IMR-90 (cell line): ENCODE results near the gene NOS3. TPM values are rescaled to one million over a fixed set of nuclear protein-coding genes. Genes with fewer than 3 reads are reported as not detected.

Source experiments
- ATAC-seq: fragments of 200-7000 bp; cut with Tn5 transposase; 2 replicates; pipeline ENCODE4 v1.9.1; 2020; ENCODE audit warnings: low read depth, mild to moderate bottlenecking, moderate library complexity
- BruUV-seq: library from RNA; stranded (reverse); fragments of 400-500 nt; replicated peaks from 2 replicates; lab custom pipeline; 2021; lab: Mats Ljungman, UMichigan
- CTCF ChIA-PET: fragments of 300-600 bp; formaldehyde crosslinking; extraction: SDS; loops from one replicate; lab custom pipeline; 2021; ENCODE audit warnings: antibody characterized with exemption; lab: Yijun Ruan, JAX
- POLR2A ChIA-PET: fragments of 300-600 bp; sonication (Branson Sonifier 250); formaldehyde crosslinking; loops from one replicate; lab custom pipeline; 2022; ENCODE audit warnings: antibody characterized with exemption; ENCODE audit not compliant: unreplicated experiment; lab: Charles Lee
- DNase-seq: peaks from one replicate; pipeline ENCODE4 v3.0.0; 2013
- H2AFZ ChIP-seq: replicated peaks from 2 replicates; pipeline ENCODE3; 2013; ENCODE audit warnings: low read length, mild to moderate bottlenecking; ENCODE audit not compliant: poor library complexity
- H2AK5ac ChIP-seq: 2 replicates; pipeline ENCODE4 v1.6.1; 2013; ENCODE audit warnings: low read depth, low read length, inconsistent platforms
- H2AK9ac ChIP-seq: replicated peaks from 2 replicates; pipeline ENCODE3; 2013; ENCODE audit warnings: mild to moderate bottlenecking, low read depth, low read length, moderate library complexity; ENCODE audit not compliant: poor library complexity
- H2BK120ac ChIP-seq: 2 replicates; pipeline ENCODE4 v1.6.1; 2013; ENCODE audit warnings: low read depth, low read length, inconsistent platforms
- H2BK15ac ChIP-seq: 3 replicates; pipeline ENCODE4 v1.6.1; 2013; ENCODE audit warnings: low read depth, low read length, inconsistent platforms
- H2BK20ac ChIP-seq: 2 replicates; pipeline ENCODE4 v1.6.1; 2013; ENCODE audit warnings: low read depth, mild to moderate bottlenecking, inconsistent platforms, low read length, moderate library complexity
- H2BK5ac ChIP-seq: 2 replicates; pipeline ENCODE4 v1.6.1; 2013; ENCODE audit warnings: mild to moderate bottlenecking, low read depth, low read length, inconsistent platforms; ENCODE audit not compliant: poor library complexity, severe bottlenecking
- H3K14ac ChIP-seq: replicated peaks from 2 replicates; pipeline ENCODE4 v1.6.1; 2013; ENCODE audit warnings: low read depth, low read length, inconsistent platforms
- H3K18ac ChIP-seq: 2 replicates; pipeline ENCODE4 v1.6.1; 2013; ENCODE audit warnings: low read depth, low read length, control low read depth
- H3K23ac ChIP-seq: 2 replicates; pipeline ENCODE4 v1.6.1; 2013; ENCODE audit warnings: low read depth, low read length, inconsistent platforms
- H3K27ac ChIP-seq: 2 replicates; pipeline ENCODE4 v1.5.1; 2013; ENCODE audit warnings: mild to moderate bottlenecking, control low read depth, low read length; ENCODE audit not compliant: insufficient read depth
- H3K27me3 ChIP-seq: 2 replicates; pipeline ENCODE4 v1.6.1; 2013; ENCODE audit warnings: low read length; ENCODE audit not compliant: control insufficient read depth, insufficient read depth
- H3K36me3 ChIP-seq: 2 replicates; pipeline ENCODE4 v1.6.1; 2013; ENCODE audit warnings: low read length, mixed read lengths; ENCODE audit not compliant: control insufficient read depth, insufficient read depth
- H3K4ac ChIP-seq: 2 replicates; pipeline ENCODE4 v1.6.1; 2013; ENCODE audit warnings: low read depth, low read length, inconsistent platforms
- H3K4me1 ChIP-seq: 2 replicates; pipeline ENCODE4 v1.6.1; 2013; ENCODE audit warnings: low read length, mixed read lengths; ENCODE audit not compliant: control insufficient read depth, insufficient read depth
- H3K4me2 ChIP-seq: 2 replicates; pipeline ENCODE4 v1.6.1; 2013; ENCODE audit warnings: low read depth, mild to moderate bottlenecking, control low read depth, low read length, moderate library complexity
- H3K4me3 ChIP-seq: 2 replicates; pipeline ENCODE4 v1.5.1; 2013; ENCODE audit warnings: low read depth, mild to moderate bottlenecking, control low read depth, low read length, moderate library complexity; ENCODE audit not compliant: insufficient read depth
- H3K56ac ChIP-seq: 2 replicates; pipeline ENCODE4 v1.6.1; 2013; ENCODE audit warnings: low read length, inconsistent platforms; ENCODE audit not compliant: insufficient read depth; ENCODE audit errors: extremely low read depth
- H3K79me1 ChIP-seq, 2 experiments: 2 replicates each; pipeline ENCODE4 v1.6.1; 2013; ENCODE audit warnings: low read length in 2 of 2, inconsistent platforms in 1 of 2, low read depth in 1 of 2
- H3K9ac ChIP-seq: 2 replicates; pipeline ENCODE4 v1.6.1; 2013; ENCODE audit warnings: low read depth, low read length, control low read depth
- H3K9me1 ChIP-seq: 2 replicates; pipeline ENCODE4 v1.6.1; 2013; ENCODE audit warnings: low read length, inconsistent platforms; ENCODE audit not compliant: insufficient read depth
- H3K9me3 ChIP-seq: 2 replicates; pipeline ENCODE4 v1.6.1; 2013; ENCODE audit warnings: low read length; ENCODE audit not compliant: control insufficient read depth, insufficient read depth
- H4K20me1 ChIP-seq: 2 replicates; pipeline ENCODE4 v1.6.1; 2013; ENCODE audit warnings: low read length, inconsistent platforms; ENCODE audit not compliant: insufficient read depth
- H4K5ac ChIP-seq: 2 replicates; pipeline ENCODE4 v1.6.1; 2013; ENCODE audit warnings: mild to moderate bottlenecking, low read depth, low read length, control low read depth
- H4K8ac ChIP-seq, 2 experiments: 2 replicates each; pipeline ENCODE4 v1.6.1; 2013; ENCODE audit warnings: low read depth in 2 of 2, low read length in 2 of 2, control low read depth in 1 of 2, inconsistent platforms in 1 of 2
- H4K91ac ChIP-seq: 2 replicates; pipeline ENCODE4 v1.6.1; 2013; ENCODE audit warnings: low read depth, low read length, inconsistent platforms; ENCODE audit not compliant: insufficient read depth
- RAD21 ChIP-seq: IDR thresholded peaks from 2 replicates; pipeline ENCODE4 v1.6.1; 2012; ENCODE audit warnings: low read length, improper control_type of control experiment
- WGBS, 2 experiments: methylation state at CpG; one replicate each; pipeline versions ENCODE4 v1.1.5 to v1.1.7; 2013; ENCODE audit warnings: missing lambda C conversion rate in 2 of 2; ENCODE audit not compliant: insufficient read length in 1 of 2; ENCODE audit errors: extremely low coverage in 2 of 2; 5-methylcytosine and 5-hydroxymethylcytosine counted together
- dilution Hi-C: fragments of 300-500 bp; cut with HindIII; formaldehyde crosslinking; loops from one replicate; pipeline ENCODE4 v1.14.3; 2018; ENCODE audit warnings: low sequenced_read_pairs; ENCODE audit not compliant: unreplicated experiment
- in situ Hi-C: fragments of 300-500 bp; cut with MboI; formaldehyde crosslinking; loops from 3 replicates; pipeline ENCODE4 v1.14.3; 2019; ENCODE audit warnings: low sequenced_read_pairs, inconsistent platforms, mixed read lengths
- intact Hi-C: fragments of 100-400 bp; cut with micrococcal nuclease; formaldehyde crosslinking; loops from 2 replicates; pipeline ENCODE4 v1.10.0; 2022
- polyA plus RNA-seq, 3 experiments: library from polyadenylated mRNA; depleted of rRNA; stranded (reverse); fragments of >200 nt; gene quantifications; 2 replicates each; pipeline ENCODE4 v1.2.3, GENCODE V29; 2012; ENCODE audit warnings: low replicate concordance in 1 of 3
- total RNA-seq: library from RNA; depleted of rRNA; stranded (reverse); fragments of >200 nt; gene quantifications from 2 replicates; pipeline ENCODE4 v1.2.3, GENCODE V29; 2012

The NOS3 gene
- total and polyA plus RNA-seq, 2 of the 4 experiments (the other 2 are of a cell fraction) = 0.72 to 2.0 TPM

DNA sequence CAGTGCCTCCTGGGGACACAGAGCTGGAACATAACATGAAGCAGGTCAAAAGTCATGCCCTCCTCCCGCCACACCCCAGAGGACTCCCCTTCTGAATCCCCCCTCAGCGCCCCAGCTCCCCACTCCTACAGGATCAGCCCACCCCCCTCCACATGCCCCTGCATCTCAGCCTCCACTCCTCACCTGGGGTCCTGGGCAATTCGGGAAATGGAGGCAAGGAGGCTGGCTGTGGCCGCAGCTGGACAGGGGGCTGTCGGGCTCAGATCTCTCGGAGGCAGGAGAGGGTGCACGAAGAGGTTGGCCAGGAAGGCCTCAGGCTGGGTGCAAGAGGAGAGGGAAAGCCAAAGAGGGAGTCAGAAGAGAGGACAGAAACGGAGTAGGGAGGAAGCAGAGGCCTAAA, 25.7 kb downstream of the NOS3 start:
- dilution Hi-C loops (no loop called here), intact Hi-C loops (no loop called here), in situ Hi-C loops (no loop called here)
- H3K36me3 ChIP-seq = no peaks in the 10 kb centered on the region
- H3K4ac ChIP-seq = no peak overlapping the region
- H3K14ac ChIP-seq = no peak overlapping the region
- no peak overlapping the region for H3K27ac ChIP-seq
- DNase-seq (no peak), ATAC-seq (no peak)
- no peaks in the 10 kb centered on the region for H4K20me1 ChIP-seq
- 88% methylated on average over 5 of the region's 8 CpGs; no CpG with 5 or more reads in 1 of the 2 experiments for WGBS, 2 experiments
- H2AK5ac ChIP-seq = no peak overlapping the region
- no peak overlapping the region for H3K9ac ChIP-seq
- H2BK15ac ChIP-seq = no peak overlapping the region
- H4K8ac ChIP-seq = no peak overlapping the region
- no peak overlapping the region for H3K23ac ChIP-seq
- no peak overlapping the region for H2AK9ac ChIP-seq
- no peak overlapping the region for H4K5ac ChIP-seq
- CTCF ChIA-PET = no interaction called here
- H2BK120ac ChIP-seq = no peak overlapping the region
- H3K9me1 ChIP-seq = no peaks in the 10 kb centered on the region
- no TSS peak for BruUV-seq
- no peak overlapping the region for H2AFZ ChIP-seq
- H2BK20ac ChIP-seq = no peak overlapping the region
- H4K91ac ChIP-seq = no peak overlapping the region
- no peaks in the 10 kb centered on the region for H3K79me1 ChIP-seq
- H3K9me3 ChIP-seq = no peaks in the 10 kb centered on the region
- TF ChIP-seq RAD21 = no peak
- H3K4me3 ChIP-seq = no peak overlapping the region
- no peak overlapping the region for H3K4me2 ChIP-seq
- peaks cover 8% of the 10 kb centered on the region; the same call in 1 of the 2 replicates for H3K4me1 ChIP-seq
- peaks cover 51% of the 10 kb centered on the region for H3K27me3 ChIP-seq
- H3K18ac ChIP-seq = no peak overlapping the region
- H2BK5ac ChIP-seq = no peak overlapping the region
- POLR2A ChIA-PET = interaction anchor here (0.6 kb wide), 1 partner anchor 269 kb away, joined by 17 read pairs; no protein-coding TSS in a partner anchor
- H3K56ac ChIP-seq = no peak overlapping the region
